ENCODE measurements around the gene HCN2.

HCN2 gene

DNA sequence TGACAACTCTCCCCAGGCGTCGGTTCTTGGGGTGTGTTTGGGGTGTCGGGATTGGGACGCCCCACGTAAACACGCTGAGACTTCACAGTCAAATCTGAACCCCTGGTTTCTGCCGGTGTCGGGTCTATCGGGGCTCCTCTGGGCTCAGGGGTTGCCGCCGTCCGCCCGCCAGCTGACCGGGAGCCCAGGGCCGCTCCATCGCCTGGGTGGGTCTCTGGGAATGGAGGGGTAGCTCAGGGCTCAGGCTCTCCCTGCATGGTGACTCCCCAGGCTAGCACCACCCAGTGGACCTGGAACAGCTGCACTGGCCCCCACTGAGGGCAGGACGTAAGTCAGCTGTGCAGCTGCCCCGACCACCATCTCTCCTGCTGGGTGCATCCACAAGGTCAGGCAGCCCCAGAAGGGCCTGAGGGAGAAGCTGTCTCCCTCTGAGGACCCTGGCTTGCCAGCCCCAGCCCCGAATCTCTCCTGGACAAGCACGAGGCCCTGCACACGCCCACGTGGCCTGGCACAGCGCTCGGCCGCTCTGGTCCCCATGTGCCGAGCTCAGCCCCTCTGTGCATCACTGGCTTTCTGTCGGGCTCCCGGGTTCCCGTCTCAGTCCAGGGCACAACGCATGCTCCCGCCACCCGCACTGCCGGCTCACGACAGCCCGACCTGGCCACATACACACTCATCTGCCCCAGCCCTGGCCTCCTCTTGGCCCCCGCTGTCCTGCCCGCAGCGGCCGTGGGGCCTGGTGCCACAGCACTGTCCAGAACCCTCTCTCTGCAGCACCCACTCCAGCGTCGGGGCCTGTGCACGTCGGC is 67.3 kb downstream of the HCN2 start:
- peaks cover 70% of the 10 kb centered on the region for H3K4me1 Mint-ChIP-seq (ENCODE audit: low read depth)

DNA sequence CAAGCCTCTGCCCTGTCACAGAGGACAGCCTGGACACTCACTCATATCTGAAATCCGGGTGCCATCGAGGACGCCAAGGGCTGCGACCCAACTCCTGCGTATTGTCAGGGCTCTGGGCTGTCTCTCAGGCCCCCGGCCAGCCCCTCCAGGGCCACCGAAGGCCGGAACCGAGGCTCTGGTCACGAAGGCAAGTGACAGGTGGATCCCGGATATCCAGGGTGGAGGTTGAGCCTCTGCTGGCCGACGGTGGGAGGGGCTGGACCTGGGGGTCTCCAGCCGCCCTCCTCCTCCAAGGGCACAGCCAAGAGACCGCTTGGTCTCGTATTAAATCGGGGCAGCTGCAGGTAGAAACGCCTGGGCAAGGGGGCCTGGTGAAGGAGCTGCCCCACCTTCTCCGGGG is 67.9 kb downstream of the HCN2 start:
- Mint-ChIP-seq H3K4me3 (no peak overlapping the region), H3K27me3 (no peaks in the 10 kb centered on the region), H3K4me1 (ENCODE audit: low read depth) (peaks cover 71% of the 10 kb centered on the region), H3K27ac (no peak overlapping the region), H3K9me3 (no peaks in the 10 kb centered on the region), H3K36me3 (ENCODE audit: low read depth) (peaks cover 86% of the 10 kb centered on the region)
- intact Hi-C loops (cut with micrococcal nuclease): no loop called here

More for the DNA sequence above, 67.3 kb downstream of the HCN2 start:
- no peaks in the 10 kb centered on the region for H3K9me3 Mint-ChIP-seq
- no peaks in the 10 kb centered on the region for H3K27me3 Mint-ChIP-seq
- intact Hi-C loops (cut with micrococcal nuclease): no loop called here
- H3K27ac Mint-ChIP-seq: no peak overlapping the region
- H3K4me3 Mint-ChIP-seq: no peak overlapping the region
- peaks cover 93% of the 10 kb centered on the region for H3K36me3 Mint-ChIP-seq (ENCODE audit: low read depth)

DNA sequence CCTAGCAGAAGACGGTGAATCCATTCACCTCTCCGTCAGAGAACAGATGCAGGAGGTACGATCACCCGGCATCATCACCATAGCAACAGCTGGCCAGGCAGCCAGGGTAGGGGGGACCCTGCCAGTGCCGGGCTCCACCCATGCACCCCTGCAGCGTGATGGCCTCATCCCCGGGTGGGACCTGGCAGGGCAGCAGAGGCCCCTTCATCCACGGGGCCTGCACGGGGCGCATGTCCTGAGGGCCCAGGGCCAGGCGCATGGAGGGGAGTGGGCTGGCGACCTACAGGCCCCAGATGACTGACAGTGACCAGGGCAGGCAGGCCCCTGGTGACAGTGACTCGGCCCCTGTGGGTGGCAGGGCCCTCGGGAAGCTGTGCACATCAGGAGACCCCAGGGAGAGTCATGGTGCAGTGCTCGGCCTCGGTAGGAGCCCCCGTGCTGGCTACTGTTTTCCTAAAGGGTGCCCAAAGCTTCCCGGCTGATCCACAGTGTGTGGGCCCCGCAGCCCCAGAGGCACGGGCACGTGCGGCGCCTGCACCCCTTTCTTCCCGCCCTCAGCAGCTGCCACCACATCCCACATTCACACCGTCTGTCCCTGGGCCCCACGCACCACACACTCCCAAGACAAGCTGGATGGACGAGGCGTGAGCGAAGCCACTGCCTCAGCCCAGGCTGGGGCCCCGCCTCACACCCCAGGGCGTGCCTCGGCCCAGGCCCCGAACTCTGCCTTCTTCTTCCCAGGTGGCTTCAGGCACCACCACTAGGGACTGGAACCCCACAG is 68.6 kb downstream of the HCN2 start:
- Mint-ChIP-seq H3K9me3 (no peaks in the 10 kb centered on the region), H3K36me3 (ENCODE audit: low read depth) (peaks cover 80% of the 10 kb centered on the region), H3K4me1 (ENCODE audit: low read depth) (peaks cover 72% of the 10 kb centered on the region), H3K27ac (peak overlapping the region; percentile 90), H3K27me3 (no peaks in the 10 kb centered on the region), H3K4me3 (no peak overlapping the region)
- intact Hi-C loops (cut with micrococcal nuclease): no loop called here

DNA sequence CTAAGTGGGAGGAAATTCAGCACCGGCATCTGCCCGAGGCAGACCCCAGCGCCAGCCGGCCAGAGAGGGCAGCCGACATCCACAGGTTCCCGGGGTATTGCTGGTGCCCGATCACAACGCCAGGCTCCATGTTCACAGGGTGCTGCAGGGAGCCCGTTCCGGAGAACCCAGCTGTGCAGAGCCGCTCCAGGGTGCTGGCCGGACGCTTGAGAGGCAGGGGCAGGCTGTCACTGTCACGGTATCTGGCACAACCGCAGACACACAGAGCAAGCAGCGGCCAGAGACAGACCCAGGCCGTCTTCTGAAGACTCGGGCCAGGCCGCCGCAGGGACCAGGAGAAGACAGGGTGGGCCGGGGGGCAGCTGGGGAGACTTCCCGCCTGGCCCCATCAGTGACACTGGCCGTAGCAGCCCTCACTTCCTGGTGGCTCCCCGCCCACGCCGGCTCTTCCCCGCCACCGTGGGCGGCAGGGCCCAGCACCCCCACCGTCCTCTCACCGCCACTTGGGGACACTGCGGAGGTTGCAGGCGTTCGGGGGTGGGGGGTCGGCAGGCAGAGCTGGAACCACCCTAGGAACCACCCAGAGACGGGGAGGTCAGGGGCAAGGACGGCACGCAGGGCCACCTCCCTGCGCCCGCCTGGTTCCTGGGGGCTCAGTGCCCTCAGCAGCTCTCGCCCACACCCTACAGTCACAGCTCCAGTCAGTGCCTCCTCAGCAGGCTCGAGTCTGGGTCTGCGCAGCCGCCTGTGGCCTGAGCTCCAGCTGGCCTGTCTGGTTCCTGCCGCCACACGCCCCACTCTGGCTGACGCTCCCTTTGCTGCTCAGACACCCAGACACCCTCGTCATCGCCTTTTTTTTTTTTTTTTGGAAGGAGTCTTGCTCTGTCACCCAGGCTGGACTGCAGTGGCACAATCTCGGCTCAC is 69.5 kb downstream of the HCN2 start:
- H3K4me3 Mint-ChIP-seq: peak overlapping the region; percentile 89
- H3K27me3 Mint-ChIP-seq: no peaks in the 10 kb centered on the region
- peaks cover 80% of the 10 kb centered on the region for H3K4me1 Mint-ChIP-seq (ENCODE audit: low read depth)
- H3K36me3 Mint-ChIP-seq (ENCODE audit: low read depth): peaks cover 71% of the 10 kb centered on the region
- intact Hi-C loops (cut with micrococcal nuclease): no loop called here
- H3K9me3 Mint-ChIP-seq: no peaks in the 10 kb centered on the region
- peak overlapping the region; percentile 90 for H3K27ac Mint-ChIP-seq

DNA sequence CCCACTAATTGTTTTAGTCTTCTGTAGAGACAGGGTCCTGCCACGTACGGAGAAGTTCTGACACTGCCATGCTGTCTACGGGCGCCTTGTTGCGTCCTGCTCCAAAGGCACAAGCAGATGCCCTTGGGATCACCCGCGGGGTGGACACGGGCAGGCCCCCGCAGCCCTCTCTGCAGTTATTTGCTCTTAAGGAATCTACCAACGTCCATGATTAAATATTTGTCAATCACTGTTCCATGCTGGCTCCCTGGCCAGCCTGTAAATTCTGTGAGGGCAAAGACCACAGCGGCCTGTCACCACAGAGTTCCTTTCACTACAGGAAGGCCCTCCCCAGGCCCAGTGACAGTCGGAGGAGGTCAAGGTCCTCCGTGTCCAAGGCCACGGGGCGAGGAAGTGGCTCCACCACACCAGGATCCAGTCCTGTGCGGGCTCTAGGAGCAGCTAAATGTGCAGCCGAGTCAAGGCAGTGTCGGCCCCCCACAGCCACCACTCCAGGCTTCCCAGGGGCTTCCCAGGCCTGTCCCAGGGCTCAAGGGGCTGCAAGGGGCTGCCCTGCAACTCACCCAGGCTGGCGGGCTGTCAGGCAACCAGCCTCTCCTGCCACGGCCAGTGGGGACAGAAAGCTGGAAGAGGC is 71.2 kb downstream of the HCN2 start:
- Mint-ChIP-seq H3K9me3 (no peaks in the 10 kb centered on the region), H3K4me3 (peak overlapping the region; percentile 89), H3K36me3 (ENCODE audit: low read depth) (peaks cover 53% of the 10 kb centered on the region), H3K27me3 (no peaks in the 10 kb centered on the region), H3K4me1 (ENCODE audit: low read depth) (peaks cover 79% of the 10 kb centered on the region), H3K27ac (peak overlapping the region; percentile 90)
- intact Hi-C loops (cut with micrococcal nuclease): loop anchor here (2.0 to 5.0 kb wide), 2 partner anchors 28 to 91 kb away; partner anchors contain the start of genes MISP and POLRMT

DNA sequence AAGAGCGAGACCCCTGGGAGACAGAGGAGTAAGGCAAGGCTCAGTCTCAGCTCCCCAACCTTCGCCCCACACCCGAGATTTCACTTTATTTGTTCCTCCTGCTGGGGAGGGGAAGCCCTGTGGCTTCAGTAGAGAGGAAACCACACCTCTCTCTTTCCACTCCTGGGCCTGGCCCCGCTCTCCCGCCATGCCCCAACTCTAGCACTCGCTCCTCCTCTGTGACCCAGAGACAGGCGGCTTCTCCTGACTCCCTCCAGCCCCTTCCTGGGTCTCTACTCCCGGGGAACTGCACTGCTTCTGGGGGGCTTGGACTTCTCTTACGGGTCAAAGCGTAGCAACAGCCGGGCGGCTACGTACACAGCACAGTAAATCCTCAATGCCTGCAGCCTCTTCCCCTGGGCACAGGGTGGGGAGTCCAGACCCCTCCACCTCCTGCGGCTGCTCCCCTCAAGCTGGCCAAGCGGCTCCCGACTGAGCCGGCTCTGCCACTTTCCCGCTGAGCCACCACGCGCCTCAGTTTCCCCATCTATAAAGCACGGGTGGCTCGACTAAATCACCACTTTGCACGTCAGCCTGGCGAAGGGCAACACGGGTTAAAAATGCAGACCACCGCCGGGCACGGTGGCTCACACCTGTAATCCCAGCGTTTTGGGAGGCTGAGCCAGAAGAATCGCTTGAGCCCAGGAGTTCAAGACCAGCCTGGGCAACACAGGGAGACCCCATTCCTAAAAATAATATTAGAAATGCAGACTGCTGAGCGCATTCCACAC is 71.9 kb downstream of the HCN2 start:
- Mint-ChIP-seq H3K4me3 (peak overlapping the region; percentile 89), H3K4me1 (ENCODE audit: low read depth) (peaks cover 73% of the 10 kb centered on the region), H3K36me3 (ENCODE audit: low read depth) (peaks cover 46% of the 10 kb centered on the region), H3K9me3 (no peaks in the 10 kb centered on the region), H3K27ac (peak overlapping the region; percentile 90), H3K27me3 (no peaks in the 10 kb centered on the region)
- intact Hi-C loops (cut with micrococcal nuclease): loop anchor here (2.0 to 5.0 kb wide), 2 partner anchors 29 to 91 kb away; partner anchors contain the start of genes MISP and POLRMT

DNA sequence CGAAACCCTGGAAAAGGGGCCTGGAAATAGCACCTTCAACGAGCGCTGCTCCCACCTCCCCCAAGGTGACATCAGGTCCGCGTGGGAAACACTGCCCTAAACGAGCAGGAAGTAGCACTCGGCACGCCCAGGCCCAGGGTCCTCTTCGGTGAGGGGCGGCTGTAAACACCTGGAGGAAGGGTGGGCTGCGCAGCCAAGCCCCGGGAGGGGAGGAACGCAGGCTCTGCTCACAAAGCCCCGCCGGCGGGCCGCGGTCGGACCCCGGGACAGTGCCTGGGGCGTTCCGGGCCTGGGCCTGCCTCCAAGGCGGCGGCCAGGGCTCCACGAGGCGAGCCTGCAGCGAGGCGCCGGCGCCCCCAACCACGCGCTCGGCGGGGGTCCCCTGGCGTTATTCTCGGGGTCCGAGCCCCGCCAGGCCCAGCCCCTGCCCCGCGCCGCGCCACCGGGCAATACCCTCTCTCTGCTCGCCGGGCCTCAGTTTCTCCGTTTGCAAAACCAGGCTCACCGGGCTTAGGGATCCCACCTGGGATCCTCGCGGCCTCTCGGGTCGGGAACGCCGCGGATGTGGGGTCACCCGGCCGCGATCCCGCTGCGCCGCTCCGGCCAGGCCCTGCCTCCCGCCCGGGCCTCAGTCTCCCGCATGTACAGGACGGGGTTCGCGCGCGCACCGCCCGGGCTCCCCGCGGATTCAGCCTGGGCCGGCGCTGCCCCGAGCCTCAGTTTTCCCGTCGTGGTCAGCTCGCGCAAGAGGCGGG is 72.7 kb downstream of the HCN2 start:
- no peaks in the 10 kb centered on the region for H3K9me3 Mint-ChIP-seq

DNA sequence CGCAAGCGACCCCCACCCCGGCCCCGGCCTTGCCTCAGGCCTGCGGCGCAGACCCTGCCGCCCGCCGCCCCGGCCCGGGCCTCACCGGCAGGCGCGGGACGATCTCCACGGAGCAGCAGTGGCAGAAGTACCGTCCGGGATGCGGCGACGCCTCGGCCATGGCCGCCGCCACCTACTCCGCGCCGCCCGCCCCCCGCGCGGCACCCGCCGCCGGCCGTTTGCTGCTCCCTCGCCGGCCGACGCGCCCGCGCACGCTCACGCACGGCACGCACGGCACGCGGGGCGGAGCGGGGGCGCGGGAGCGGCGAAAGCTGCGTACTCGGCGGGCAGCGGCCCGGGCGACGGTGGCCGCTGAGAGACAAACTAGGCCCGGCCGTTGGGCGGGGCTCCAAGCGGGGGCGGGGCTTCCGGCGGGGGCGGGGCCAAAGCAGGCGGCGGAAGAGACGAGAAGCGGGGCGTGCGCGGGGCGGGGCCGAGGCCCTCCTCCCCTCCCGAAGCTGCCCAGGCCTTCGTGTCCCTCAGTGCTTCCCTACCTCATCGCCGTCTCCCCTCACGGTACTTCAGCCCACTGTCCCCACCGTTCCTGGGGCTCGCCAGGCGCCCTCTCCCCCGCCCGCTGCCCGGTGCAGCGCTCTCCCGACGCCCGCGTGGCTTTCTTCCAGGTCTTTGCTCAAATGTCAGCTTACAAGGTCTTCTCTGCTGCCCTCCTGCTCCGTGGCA is 73.4 kb downstream of the HCN2 start, which contains the start of gene RNF126:
Gene RNF126 (minus strand): TSS at position 253 of the 720 bp plus-strand sequence. CDS start 93 bp downstream, at position 160.
- H3K4me3 Mint-ChIP-seq: peak within 1 kb of the TSS; percentile 89
- peak within 1 kb of the TSS; percentile 90 for H3K27ac Mint-ChIP-seq
- intact Hi-C loops (cut with micrococcal nuclease): loop anchor here (5.0 kb wide), 1 partner anchor 89 kb away; the partner anchor contains the start of gene MISP
- peaks cover 71% of the 10 kb centered on the region for H3K4me1 Mint-ChIP-seq (ENCODE audit: low read depth)
- H3K9me3 Mint-ChIP-seq: no peaks in the 10 kb centered on the region
- H3K27me3 Mint-ChIP-seq: no peaks in the 10 kb centered on the region
- peaks cover 31% of the 10 kb centered on the region for H3K36me3 Mint-ChIP-seq (ENCODE audit: low read depth)

More for the DNA sequence above, 72.7 kb downstream of the HCN2 start:
- peak overlapping the region; percentile 90 for H3K27ac Mint-ChIP-seq
- no peaks in the 10 kb centered on the region for H3K27me3 Mint-ChIP-seq
- H3K36me3 Mint-ChIP-seq (ENCODE audit: low read depth): peaks cover 38% of the 10 kb centered on the region
- intact Hi-C loops (cut with micrococcal nuclease): loop anchor here (5.0 kb wide), 1 partner anchor 90 kb away; the partner anchor contains the start of gene MISP
- H3K4me3 Mint-ChIP-seq: peak overlapping the region; percentile 89
- peaks cover 69% of the 10 kb centered on the region for H3K4me1 Mint-ChIP-seq (ENCODE audit: low read depth)

DNA sequence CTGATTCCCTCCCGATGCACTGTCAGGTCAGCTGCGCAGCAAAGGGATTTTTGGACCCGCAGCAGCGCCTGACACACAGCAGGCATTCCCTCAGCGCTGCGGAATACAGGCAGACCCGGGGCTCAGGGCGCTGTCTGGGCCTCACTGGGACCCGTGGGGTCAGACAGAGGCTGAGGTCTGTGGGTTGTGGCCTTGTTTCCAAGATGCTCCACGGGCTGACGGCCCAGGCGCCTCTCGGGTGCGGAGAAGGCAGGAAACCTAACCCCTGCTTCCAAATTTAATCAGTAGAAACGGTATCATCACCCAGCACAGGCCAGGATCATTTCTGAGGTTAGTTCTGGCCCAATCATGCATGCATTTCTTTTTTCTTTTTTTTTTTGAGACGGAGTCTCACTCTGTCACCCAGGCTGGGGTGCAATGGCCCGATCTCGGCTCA is 74.0 kb downstream of the HCN2 start:
- H3K27me3 Mint-ChIP-seq: no peaks in the 10 kb centered on the region
- intact Hi-C loops (cut with micrococcal nuclease): loop anchor here (5.0 kb wide), 1 partner anchor 89 kb away; the partner anchor contains the start of gene MISP
- peaks cover under 1% of the 10 kb centered on the region for H3K9me3 Mint-ChIP-seq
- peaks cover 25% of the 10 kb centered on the region for H3K36me3 Mint-ChIP-seq (ENCODE audit: low read depth)
- H3K4me3 Mint-ChIP-seq: peak overlapping the region; percentile 89
- peak overlapping the region; percentile 85 for H3K27ac Mint-ChIP-seq
- H3K4me1 Mint-ChIP-seq (ENCODE audit: low read depth): peaks cover 65% of the 10 kb centered on the region

DNA sequence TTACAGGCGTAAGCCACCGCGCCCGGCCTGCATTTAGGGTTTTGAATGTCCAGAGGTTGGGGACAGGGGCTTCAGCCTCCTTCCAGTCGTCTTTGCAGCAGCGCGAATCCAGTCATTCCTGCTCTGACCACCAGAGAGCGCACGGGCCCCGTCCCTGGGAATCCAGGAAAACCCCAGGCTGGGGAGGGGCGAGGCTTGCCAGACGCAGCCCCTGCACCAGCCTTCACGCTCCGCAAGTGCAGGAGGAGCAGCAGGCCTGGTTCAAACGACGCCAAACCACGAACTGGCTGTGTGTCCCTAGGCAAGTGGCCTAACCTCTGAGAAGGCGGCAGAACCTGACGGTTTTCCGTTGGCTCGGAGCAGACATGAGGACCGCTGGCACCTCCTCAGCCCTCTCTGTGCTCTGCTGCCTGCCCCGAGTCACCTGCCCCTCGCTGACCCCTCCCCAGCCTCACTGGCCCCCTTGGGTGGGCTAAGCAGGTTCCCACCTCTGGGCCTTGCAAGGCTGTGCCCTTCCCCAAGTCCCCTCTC is 75.3 kb downstream of the HCN2 start:
- peak overlapping the region; percentile 51 for H3K4me3 Mint-ChIP-seq
- peaks cover 16% of the 10 kb centered on the region for H3K36me3 Mint-ChIP-seq (ENCODE audit: low read depth)
- intact Hi-C loops (cut with micrococcal nuclease): loop anchor here (1.0 to 5.0 kb wide), 3 partner anchors 14 to 87 kb away; partner anchors contain the start of gene MISP
- H3K27ac Mint-ChIP-seq: peak overlapping the region; percentile 63
- peaks cover 10% of the 10 kb centered on the region for H3K9me3 Mint-ChIP-seq
- H3K4me1 Mint-ChIP-seq (ENCODE audit: low read depth): peaks cover 60% of the 10 kb centered on the region
- H3K27me3 Mint-ChIP-seq: peaks cover 4% of the 10 kb centered on the region
